HepG2 (cell line): Measurements from ENCODE around the gene BTRC. TPM values are rescaled to one million over a fixed set of nuclear protein-coding genes. Genes with fewer than 3 reads are reported as not detected.
A peak's percentile ranks its signal among the peaks of the same experiment; 100 is the strongest.

Experiments used
- ATF7 ChIP-seq, 2 experiments: fragments of 450-650 bp in 1 of 2; sonication (generic) in 1 of 2; formaldehyde crosslinking in 1 of 2; IDR thresholded peaks; 2 replicates each; pipeline versions ENCODE4 v1.4.0 to v1.6.1; 2016 to 2020; ENCODE audit warnings: antibody characterized with exemption in 1 of 2, mild to moderate bottlenecking in 1 of 2, missing genetic modification reagents in 1 of 2
- FIP1L1 ChIP-seq: fragments of 200-400 bp; formaldehyde crosslinking; IDR thresholded peaks from 2 replicates; pipeline ENCODE4 v1.6.1; 2018; ENCODE audit warnings: low read depth, mild to moderate bottlenecking, low read length, moderate library complexity, borderline replicate concordance; ENCODE audit not compliant: insufficient read depth
- PHF20 ChIP-seq: sonication (generic); formaldehyde crosslinking; IDR thresholded peaks from 2 replicates; pipeline ENCODE4 v1.5.0; 2020; ENCODE audit warnings: mild to moderate bottlenecking, missing genetic modification reagents
- PHF5A ChIP-seq: IDR thresholded peaks from one replicate; pipeline ENCODE4 v1.6.1; 2018; ENCODE audit warnings: low read depth, missing genetic modification reagents; ENCODE audit not compliant: unreplicated experiment
- TCF12 ChIP-seq, 2 experiments: fragments of 450-650 bp in 1 of 2; sonication (generic) in 1 of 2; formaldehyde crosslinking in 1 of 2; IDR thresholded peaks; 2 replicates each; pipeline versions ENCODE4 v1.6.1 to v1.8.0; 2017 to 2022; ENCODE audit warnings: antibody characterized with exemption in 1 of 2, mild to moderate bottlenecking in 1 of 2, missing genetic modification reagents in 1 of 2, moderate library complexity in 1 of 2
- TOE1 ChIP-seq: sonication (generic); formaldehyde crosslinking; IDR thresholded peaks from 2 replicates; pipeline ENCODE4 v1.4.0; 2020; ENCODE audit warnings: mild to moderate bottlenecking, missing genetic modification reagents
- ZFY ChIP-seq: sonication (generic); formaldehyde crosslinking; IDR thresholded peaks from 2 replicates; pipeline ENCODE4 v1.4.0; 2020; ENCODE audit warnings: missing genetic modification reagents
- ZNF326 ChIP-seq: sonication (generic); formaldehyde crosslinking; IDR thresholded peaks from 2 replicates; pipeline ENCODE4 v1.4.0; 2020; ENCODE audit warnings: missing genetic modification reagents, borderline replicate concordance
- ZNF792 ChIP-seq: IDR thresholded peaks from 2 replicates; pipeline ENCODE4 v1.6.1; 2016
- ZSCAN21 ChIP-seq: sonication (generic); formaldehyde crosslinking; IDR thresholded peaks from 2 replicates; pipeline ENCODE4 v1.8.0; 2022; ENCODE audit warnings: mild to moderate bottlenecking, missing genetic modification reagents, moderate library complexity, borderline replicate concordance
- polyA plus RNA-seq, 8 experiments: library from polyadenylated mRNA; depleted of rRNA in 3 of 8; stranded (reverse) in 7 of 8; unstranded in 1 of 8; fragments of >200 nt; fragmentation: Illumina TruSeq in 4 of 8; extraction: Trizol in 4 of 8; gene quantifications; 2 replicates each; pipeline versions ENCODE4 v1.2.1 to v1.2.3, GENCODE V29; 2011 to 2016; ENCODE audit warnings: low read depth in 4 of 8, missing spikeins in 1 of 8, mixed read lengths in 1 of 8; ENCODE audit not compliant: insufficient read depth in 1 of 8
- total RNA-seq, 5 experiments: library from RNA; depleted of rRNA; stranded (reverse); fragments of >200 nt; fragmentation: Illumina TruSeq; extraction: Trizol; gene quantifications; 2 replicates each; pipeline ENCODE4 v1.2.3, GENCODE V29; 2016; ENCODE audit warnings: low read depth in 1 of 5
- TF ChIP-seq, protein P1 (sequence below): sonication (generic); formaldehyde crosslinking; IDR thresholded peaks from 2 replicates; pipeline ENCODE4 v1.8.0; 2022; ENCODE audit warnings: missing genetic modification reagents, mild to moderate bottlenecking, moderate library complexity, borderline replicate concordance
- TF ChIP-seq, protein P2 (sequence below): sonication (generic); formaldehyde crosslinking; IDR thresholded peaks from 2 replicates; pipeline ENCODE4 v1.5.1; 2020; ENCODE audit warnings: missing genetic modification reagents, mild to moderate bottlenecking, borderline replicate concordance
- TF ChIP-seq, protein P3 (sequence below): IDR thresholded peaks from 2 replicates; pipeline ENCODE4 v1.6.1; 2012; ENCODE audit warnings: low read length, improper control_type of control experiment
- TF ChIP-seq, protein P4 (sequence below): sonication (generic); formaldehyde crosslinking; IDR thresholded peaks from 2 replicates; pipeline ENCODE4 v1.5.1; 2020; ENCODE audit warnings: mild to moderate bottlenecking, missing genetic modification reagents, moderate library complexity

Gene BTRC
- total and polyA plus RNA-seq, 2 of the 13 experiments (the other 11 are each of a cell fraction or from before 2014, with no cell fraction given) = 12.0 to 14.4 TPM

DNA sequence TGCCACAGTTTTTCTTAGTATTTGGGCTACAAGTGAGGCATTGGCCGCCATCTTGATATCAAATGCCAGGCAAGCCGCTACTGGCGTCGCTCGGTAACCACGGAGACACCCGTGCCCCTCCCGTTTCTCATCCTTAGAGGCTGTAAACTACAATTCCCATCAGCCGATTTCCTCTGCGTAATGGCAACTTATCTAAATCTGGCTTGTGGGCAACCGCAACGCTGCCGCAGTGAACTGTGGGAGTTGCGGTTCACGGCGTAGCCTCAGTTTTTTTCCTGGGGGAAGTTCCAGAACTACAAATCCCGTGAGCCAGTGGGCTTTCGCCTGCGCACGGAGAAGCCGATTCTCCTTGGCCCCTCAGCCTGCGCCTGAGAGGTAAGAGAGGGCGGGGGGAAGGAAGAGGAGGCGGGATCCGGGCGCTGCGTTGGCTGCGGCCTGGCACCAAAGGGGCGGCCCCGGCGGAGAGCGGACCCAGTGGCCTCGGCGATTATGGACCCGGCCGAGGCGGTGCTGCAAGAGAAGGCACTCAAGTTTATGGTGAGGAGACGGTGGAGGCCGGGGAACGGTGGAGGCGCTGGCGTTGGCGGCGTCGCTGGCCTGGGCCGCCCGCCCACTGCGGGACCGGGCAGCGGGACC, at the start of gene BTRC (continued):
- TF ChIP-seq, protein P1, sequence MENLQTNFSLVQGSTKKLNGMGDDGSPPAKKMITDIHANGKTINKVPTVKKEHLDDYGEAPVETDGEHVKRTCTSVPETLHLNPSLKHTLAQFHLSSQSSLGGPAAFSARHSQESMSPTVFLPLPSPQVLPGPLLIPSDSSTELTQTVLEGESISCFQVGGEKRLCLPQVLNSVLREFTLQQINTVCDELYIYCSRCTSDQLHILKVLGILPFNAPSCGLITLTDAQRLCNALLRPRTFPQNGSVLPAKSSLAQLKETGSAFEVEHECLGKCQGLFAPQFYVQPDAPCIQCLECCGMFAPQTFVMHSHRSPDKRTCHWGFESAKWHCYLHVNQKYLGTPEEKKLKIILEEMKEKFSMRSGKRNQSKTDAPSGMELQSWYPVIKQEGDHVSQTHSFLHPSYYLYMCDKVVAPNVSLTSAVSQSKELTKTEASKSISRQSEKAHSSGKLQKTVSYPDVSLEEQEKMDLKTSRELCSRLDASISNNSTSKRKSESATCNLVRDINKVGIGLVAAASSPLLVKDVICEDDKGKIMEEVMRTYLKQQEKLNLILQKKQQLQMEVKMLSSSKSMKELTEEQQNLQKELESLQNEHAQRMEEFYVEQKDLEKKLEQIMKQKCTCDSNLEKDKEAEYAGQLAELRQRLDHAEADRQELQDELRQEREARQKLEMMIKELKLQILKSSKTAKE (CRISPR knock-in tag) = no peak
- TF ChIP-seq, protein P2, sequence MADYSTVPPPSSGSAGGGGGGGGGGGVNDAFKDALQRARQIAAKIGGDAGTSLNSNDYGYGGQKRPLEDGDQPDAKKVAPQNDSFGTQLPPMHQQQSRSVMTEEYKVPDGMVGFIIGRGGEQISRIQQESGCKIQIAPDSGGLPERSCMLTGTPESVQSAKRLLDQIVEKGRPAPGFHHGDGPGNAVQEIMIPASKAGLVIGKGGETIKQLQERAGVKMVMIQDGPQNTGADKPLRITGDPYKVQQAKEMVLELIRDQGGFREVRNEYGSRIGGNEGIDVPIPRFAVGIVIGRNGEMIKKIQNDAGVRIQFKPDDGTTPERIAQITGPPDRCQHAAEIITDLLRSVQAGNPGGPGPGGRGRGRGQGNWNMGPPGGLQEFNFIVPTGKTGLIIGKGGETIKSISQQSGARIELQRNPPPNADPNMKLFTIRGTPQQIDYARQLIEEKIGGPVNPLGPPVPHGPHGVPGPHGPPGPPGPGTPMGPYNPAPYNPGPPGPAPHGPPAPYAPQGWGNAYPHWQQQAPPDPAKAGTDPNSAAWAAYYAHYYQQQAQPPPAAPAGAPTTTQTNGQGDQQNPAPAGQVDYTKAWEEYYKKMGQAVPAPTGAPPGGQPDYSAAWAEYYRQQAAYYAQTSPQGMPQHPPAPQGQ (CRISPR knock-in tag) = no peak
- TF ChIP-seq TOE1 (CRISPR knock-in tag) (no peak), ZSCAN21 (CRISPR knock-in tag) (no peak), PHF5A (CRISPR knock-in tag) (no peak), ATF7 (IDR thresholded peaks at IDR 0.05) (no peak), ATF7 (CRISPR knock-in tag; IDR thresholded peaks at IDR 0.05) (no peak; the same call in 1 of the 2 replicates), FIP1L1 (no peak), TCF12 (IDR thresholded peaks at IDR 0.05) (no peak), TCF12 (CRISPR knock-in tag; IDR thresholded peaks at IDR 0.05) (no peak), ZNF792 (peak; percentile 83; the same call in 1 of the 2 replicates), PHF20 (CRISPR knock-in tag) (no peak), ZNF326 (CRISPR knock-in tag) (no peak), ZFY (peak; percentile 98)
- TF ChIP-seq, protein P3, sequence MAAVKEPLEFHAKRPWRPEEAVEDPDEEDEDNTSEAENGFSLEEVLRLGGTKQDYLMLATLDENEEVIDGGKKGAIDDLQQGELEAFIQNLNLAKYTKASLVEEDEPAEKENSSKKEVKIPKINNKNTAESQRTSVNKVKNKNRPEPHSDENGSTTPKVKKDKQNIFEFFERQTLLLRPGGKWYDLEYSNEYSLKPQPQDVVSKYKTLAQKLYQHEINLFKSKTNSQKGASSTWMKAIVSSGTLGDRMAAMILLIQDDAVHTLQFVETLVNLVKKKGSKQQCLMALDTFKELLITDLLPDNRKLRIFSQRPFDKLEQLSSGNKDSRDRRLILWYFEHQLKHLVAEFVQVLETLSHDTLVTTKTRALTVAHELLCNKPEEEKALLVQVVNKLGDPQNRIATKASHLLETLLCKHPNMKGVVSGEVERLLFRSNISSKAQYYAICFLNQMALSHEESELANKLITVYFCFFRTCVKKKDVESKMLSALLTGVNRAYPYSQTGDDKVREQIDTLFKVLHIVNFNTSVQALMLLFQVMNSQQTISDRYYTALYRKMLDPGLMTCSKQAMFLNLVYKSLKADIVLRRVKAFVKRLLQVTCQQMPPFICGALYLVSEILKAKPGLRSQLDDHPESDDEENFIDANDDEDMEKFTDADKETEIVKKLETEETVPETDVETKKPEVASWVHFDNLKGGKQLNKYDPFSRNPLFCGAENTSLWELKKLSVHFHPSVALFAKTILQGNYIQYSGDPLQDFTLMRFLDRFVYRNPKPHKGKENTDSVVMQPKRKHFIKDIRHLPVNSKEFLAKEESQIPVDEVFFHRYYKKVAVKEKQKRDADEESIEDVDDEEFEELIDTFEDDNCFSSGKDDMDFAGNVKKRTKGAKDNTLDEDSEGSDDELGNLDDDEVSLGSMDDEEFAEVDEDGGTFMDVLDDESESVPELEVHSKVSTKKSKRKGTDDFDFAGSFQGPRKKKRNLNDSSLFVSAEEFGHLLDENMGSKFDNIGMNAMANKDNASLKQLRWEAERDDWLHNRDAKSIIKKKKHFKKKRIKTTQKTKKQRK = no peak
- TF ChIP-seq, protein P4, sequence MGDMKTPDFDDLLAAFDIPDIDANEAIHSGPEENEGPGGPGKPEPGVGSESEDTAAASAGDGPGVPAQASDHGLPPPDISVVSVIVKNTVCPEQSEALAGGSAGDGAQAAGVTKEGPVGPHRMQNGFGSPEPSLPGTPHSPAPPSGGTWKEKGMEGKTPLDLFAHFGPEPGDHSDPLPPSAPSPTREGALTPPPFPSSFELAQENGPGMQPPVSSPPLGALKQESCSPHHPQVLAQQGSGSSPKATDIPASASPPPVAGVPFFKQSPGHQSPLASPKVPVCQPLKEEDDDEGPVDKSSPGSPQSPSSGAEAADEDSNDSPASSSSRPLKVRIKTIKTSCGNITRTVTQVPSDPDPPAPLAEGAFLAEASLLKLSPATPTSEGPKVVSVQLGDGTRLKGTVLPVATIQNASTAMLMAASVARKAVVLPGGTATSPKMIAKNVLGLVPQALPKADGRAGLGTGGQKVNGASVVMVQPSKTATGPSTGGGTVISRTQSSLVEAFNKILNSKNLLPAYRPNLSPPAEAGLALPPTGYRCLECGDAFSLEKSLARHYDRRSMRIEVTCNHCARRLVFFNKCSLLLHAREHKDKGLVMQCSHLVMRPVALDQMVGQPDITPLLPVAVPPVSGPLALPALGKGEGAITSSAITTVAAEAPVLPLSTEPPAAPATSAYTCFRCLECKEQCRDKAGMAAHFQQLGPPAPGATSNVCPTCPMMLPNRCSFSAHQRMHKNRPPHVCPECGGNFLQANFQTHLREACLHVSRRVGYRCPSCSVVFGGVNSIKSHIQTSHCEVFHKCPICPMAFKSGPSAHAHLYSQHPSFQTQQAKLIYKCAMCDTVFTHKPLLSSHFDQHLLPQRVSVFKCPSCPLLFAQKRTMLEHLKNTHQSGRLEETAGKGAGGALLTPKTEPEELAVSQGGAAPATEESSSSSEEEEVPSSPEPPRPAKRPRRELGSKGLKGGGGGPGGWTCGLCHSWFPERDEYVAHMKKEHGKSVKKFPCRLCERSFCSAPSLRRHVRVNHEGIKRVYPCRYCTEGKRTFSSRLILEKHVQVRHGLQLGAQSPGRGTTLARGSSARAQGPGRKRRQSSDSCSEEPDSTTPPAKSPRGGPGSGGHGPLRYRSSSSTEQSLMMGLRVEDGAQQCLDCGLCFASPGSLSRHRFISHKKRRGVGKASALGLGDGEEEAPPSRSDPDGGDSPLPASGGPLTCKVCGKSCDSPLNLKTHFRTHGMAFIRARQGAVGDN = peak; percentile 86
